ENCODE data around the gene SLC20A1. TPM values are rescaled to one million over a fixed set of nuclear protein-coding genes. Genes with fewer than 3 reads are reported as not detected.

The SLC20A1 gene
- polyA plus RNA-seq, 3 donors = 40.0 to 51.5 (median 49.1) TPM

DNA sequence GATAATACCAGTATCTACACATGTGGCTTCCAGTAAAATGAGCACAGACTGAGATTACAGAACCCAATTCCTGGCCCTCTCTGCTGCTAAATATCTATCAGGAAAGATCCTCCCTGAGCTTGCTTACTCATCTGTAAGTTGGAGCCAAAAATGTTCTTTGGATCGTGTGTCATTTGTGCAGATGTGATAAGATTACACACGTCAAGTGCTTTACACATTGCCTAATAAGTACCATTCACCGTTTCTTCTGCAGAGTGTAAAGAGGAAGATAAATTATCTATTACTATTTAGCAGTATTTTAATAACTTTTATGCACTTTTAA, 23.2 kb upstream of the SLC20A1 start:
- no peak for DNase-seq

DNA sequence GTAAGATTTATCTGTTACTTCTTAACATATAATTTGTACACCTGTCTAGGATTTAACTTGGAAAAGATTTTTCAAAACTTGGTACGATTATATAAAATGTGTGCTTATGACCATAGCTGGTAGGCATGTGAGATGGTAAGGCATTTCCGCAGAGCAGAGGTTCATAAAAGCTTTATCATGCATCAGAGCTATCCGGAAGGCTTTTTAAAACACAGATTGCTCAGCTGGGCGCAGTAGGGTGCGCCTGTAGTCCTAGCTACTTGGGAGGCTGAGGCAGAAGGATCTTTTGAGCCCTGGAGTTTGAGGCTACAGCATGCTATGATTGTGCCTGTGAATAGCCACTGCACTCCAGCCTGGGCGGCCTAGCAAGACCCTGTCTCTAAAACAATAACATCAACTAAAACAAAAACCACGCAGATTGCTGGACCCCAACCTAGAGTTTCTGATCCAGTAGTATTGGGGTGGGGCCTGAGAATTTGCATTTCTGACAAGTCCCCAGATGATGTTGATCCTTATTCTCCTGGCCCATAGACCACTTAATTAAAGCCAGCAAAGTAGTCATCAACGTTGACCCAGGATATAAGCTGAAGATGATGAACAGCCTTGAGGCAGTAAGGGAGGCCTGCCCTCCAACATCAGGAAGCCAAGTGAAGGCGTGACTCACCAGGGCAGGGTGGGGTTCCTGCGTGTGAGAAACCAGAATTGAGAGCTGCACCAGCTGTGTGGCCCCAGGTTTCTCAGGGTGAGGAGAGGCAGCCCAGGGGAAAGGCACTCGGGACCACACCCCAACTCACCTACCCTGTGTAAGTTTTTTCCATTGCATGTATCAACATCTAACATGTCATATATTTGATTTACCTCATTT, 21.6 kb upstream of the SLC20A1 start:
- no peak for DNase-seq

DNA sequence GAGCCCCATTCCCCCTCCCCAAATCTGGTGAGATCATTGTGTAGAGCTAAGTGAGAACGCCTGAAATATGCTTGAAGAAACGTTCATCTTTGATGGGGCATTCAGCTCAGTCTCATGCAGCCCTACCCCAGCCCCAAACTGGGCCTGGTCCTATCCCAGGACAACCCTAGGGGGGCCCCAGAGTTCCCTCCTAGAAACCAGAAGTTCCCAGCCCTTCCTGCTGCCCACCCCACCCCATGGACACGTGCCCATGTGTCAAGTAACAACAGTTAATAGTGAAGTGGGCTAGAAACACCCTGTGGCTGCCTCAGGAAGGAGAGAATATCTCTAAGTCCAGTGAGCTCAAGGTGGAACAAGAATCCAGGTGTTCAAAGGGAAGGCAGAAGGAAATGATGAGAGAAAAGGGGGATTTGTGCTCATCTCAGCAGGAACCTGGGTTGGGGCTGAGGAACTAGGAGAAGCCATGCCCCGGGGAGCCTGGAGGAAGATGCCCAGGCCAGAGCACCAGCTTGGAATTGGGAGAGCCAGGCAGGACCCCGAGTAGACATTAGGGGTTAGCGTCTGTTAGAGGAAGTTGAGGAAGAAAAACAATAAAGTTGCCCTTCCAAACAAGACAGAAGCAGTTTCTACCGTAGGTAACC, 20.1 kb upstream of the SLC20A1 start:
- no peak for DNase-seq

DNA sequence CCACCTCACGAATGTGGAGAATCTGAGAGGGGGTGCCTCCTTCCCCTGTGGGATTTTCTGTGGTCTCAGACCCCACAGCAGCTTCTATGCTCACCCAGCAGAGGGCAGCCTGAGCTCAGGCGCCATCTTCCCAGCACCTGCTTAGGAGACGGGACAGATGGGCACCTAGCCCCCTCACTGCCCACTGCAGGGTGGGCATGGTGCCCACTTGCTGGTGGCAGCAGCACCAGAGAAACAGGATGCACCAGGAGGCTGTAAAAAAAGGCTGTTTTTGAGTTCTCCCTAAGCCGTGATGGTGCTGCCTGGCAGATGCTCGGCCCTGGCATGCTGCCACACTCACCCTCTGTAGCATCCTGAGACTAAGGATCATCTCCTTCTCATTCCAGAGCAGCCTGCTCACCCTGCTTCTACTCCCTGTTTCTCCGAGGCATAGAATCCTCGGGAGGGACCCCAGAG, 19.1 kb upstream of the SLC20A1 start:
- DNase-seq = no peak

DNA sequence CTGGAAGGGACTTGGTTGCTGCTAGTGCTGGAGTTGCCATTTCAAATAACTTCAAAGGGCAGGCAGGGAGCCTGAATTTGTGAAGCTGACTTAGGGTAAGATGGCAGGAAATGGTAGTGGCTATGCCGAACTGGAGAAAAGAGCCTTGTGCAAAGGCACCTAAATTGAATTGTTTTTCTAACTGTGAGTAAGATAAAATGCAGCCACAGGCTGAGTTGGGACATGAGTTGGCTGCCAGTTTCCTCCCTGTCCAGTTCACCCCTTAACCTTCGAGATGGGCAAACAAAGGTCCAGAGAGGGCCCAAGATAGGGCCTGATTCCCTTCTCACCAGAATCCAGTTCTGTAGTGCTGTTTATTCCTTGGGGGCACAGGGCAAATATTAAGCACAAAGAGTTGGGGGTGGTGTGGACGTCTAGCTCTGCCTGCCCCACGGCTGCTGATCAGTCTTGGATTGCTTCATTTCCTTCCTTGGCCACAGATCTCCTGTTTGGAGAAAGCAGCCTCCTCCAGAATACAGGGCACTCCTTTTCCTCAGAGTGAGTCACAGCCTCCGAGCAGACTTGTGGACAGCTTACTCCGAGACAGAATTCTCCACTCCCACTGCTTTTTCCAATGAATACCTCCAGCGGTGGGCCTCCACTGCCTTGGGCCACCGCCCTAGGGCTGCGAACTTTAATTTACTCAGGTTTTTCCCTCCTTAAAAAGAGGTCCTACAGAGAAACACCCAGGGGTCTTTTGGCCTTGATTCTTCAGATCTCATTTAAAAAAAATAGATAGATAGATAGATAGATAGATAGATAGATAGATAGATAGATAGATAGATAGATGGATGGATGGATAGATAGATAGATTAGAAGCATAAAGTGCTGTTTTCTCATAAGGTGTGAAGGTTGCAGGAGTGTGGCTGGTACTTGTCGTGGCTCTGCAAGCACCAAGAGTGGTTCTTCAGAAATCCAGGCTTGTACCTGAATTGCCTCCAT, 18.4 kb upstream of the SLC20A1 start:
- no peak for DNase-seq

DNA sequence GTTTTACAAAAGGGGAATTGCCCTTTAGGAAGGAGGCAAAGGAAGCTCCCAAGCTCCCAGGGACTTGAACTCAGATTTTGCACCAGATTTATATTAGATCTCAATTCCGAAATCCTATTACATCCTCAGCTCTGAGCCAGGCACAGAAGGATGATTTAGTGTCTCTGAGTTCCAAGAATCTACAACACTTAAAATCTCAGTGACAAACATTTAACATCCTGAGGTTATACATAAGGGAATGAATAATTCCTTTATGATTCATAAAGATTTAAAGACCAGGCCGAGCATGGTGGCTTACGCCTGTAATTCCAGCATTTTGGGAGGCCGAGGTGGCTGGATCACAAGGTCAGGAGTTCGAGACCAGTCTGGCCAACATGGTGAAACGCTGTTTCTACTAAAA, 16.5 kb upstream of the SLC20A1 start:
- DNase-seq = no peak

DNA sequence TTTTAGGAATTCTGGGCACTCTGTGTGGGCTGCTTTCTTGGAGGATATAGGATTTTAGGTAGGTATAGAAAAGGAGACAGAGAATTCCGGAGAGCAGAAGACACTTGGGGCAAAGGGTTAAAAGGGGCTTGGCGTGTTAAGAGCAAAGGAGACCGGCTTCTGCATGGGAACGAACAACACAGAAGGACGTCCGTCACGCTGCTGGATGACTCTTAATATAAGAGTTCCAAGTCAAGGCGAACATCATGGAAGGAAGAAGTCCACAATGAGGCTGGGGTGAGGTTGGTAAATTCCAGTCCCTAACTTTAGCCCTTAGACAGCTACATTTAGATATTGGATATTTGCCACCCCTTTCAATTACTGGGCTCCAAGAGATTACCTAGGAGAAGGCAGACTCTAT, 15.9 kb upstream of the SLC20A1 start:
- DNase-seq = no peak

DNA sequence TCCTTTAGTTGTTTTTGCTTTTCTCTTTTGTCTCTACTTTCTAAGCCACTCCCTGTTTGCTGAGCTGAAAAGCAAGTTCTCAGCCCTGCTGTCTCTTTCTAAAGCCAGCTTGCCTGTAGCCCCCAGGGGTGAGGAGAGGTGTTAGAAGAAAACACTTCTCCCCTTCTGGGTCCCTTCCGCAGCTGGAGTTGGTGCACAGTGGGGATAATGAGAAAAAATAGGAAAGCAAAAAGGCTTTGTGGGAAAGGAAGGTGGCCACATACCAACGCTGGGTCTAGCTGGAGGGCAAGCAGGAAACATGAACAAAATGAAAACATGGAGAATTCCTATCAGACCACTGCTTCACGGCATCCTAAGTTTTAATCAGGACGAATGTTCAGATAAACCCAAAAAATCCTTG, 15.5 kb upstream of the SLC20A1 start:
- no peak for DNase-seq

DNA sequence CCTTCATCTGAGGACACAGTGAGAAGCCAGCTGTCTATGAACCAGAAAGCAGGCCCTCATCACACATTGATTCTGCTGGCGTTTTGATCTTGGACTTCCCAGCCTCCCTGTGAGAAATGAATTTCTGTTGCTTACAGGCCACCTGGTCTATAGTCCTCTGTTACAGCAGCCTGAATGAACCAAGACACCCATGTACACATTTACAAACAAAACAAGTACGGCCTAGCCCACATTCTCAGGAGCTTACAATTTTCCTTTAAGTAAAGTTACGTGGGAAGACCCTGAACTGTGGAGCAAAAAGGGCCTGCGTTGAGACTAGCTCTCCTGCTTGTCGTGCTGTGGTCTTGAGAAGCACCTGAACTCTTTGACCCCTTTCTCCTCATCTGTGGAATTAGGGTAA, 12.0 kb upstream of the SLC20A1 start:
- no peak for DNase-seq

DNA sequence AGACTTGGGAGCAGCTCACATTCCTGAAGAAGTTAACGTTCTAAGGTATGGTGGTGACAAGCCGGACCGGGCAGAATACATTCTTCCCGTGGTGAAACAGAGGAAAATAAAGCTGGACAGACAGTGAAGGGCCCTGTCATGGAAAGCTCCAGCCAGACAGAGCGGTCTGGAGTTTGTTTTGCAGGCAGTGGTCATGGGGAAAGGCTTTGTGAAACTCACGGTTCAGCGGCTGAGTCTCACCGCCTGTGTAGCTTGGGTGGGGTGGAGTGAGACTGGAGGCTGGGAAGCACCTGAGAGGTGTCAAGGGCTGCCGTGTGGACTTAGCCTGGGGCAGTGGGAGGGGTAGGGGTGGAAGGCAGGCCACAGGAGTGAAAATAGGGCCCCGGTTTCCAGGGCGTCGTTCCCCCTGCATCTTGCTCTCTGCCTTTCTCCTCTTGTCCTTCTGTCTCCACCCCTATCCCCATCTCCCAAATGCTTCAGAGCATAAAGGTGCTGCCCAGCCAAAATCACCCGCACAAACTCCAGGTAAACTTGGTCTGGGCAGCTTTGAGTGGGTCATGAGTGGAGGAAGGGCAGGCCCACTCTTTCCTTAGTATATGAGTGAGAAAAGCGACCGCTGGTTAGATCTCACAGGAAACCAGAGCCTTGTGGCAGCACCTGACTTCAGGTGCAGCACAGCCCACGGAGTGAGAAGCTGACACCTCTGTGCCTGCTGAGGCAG, 11.4 kb upstream of the SLC20A1 start:
- DNase-seq = no peak

DNA sequence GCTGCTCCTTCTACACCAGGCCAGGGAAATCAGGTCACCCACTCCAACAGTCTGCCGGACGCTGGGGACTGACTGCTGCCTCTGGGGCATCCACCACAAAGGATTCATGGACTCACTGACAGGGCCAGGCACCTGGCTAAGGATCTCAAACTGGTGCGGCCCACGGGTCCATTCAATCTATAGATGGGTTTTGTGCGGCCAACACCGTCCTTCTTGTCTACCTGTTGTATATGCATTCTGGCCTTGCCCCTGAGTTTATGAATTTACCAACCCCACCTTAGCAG, 10.9 kb upstream of the SLC20A1 start:
- DNase-seq = no peak

DNA sequence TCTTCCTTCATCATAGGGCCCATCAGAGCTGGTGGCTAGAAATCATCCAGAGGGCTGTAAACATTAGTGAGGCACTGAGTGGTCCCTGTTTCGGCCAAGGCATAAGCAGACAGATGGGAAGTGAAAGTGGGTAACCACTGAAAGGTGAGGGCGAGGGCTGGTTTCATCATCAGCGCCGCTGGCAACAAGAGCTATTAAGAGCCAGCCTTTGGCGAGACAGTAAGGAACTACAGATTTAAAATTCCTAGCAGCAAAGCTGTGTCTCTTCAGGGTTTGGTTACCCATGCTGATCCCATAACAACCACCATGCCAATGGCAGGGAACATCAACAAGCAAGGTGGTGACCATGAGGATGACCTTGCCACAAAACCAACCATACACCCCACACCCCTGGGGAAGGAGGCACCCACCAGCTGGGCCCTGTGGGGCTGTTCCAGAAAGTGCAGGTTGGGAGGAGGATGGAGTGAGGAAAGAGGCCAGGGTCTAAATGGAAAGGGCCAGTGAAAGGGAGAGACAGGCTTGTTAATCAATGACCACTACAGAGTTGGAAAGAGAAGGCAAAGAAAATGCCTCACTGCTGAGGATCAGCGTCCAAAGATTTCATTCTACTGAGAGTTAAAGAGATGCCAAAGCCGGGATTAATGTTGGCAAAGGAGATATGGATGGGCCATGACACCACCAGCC, 9.0 kb upstream of the SLC20A1 start:
- no peak for DNase-seq

DNA sequence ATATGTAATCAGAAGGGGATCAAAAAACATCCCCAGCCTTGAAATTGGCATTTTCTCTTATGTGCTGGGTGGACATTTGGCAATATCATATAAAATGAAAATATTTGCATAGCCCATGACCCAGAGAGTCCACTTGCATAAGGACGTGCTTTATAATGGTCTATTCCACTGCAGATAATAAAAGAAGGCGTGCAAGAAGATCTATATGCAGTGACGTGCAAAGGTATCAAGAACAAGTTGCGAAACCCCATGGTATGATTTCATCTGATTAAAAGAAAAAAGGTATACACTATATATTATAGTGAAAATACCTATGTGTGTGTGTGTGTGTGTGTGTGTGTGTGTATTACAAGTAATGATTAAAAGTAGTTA, 8.5 kb upstream of the SLC20A1 start:
- no peak for DNase-seq

DNA sequence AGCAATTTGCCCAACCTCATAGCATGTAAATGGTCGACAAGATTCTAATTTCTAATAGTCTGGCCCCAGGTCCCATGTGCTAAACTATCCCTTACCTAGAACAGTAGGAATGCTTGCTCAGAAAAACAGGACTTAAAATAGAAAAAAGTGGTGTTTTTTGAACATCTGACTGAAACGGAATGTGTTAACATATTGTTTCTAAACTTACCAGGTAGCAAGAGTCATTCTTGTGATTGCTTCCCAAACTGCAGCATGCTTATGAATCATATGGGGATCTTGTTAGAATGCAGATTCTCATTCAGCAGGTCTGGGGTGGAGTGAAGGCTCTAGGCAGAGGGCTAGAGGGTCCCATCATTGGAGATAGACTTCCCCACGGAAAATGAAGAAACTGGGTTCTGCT, 5.8 kb upstream of the SLC20A1 start:
- no peak for DNase-seq

DNA sequence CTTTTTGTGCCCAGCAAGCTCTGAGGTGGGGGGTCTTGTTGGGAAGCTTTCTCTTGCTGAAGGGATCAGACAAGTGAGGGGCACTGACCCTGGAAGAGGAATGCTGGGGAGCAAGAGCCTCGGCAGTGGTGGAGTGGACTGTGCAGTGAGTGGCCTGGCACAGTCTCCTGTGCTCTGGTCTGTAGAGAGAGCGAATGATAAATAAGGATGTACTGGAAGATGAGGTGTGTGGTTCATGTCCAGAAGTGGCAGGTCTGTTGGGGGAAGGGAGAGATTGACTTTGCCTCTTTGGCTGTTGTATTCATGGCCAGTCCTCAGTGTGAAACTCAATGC, 5.3 kb upstream of the SLC20A1 start:
- no peak for DNase-seq

DNA sequence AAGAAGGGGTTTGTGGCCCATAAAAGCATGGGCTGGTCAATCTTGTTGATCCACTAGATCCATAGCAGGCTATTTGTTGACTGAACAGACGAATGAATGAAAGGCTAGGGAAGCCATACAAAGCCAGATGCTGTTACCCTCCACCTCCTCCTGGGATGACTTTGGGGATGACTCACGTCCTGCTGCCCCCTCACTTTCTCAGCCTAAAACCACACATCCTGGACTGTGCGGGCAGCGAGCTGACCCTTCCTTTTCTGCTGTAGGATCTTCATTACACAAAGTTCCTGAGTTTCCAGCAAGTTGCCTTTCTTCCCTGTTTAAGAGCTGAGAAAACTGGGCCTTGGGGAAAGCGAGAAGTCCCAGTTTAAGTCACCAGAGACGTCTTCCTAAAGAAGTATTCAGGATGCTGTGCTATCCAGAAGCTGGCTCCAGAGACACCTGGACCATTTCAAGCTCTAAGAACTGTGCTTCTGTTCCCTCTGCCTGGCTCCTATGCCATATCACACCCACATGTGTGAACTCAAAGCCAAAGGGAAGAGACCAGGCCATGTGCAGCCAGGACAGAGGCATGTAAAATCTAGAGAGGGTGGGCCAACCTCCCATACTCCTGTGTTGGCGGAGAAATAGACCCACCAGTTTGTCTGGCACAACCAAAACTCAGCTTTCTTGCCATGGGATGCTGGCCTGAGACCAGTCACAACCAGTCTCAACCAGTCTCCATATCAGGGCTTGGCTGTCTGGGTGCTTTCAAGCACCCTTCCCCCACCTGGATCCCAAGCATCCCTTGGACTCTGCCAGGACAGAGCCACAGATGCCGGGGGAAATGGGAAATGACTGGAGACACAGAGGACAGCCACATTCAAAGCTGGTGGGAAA, 4.7 kb upstream of the SLC20A1 start:
- no peak for DNase-seq

DNA sequence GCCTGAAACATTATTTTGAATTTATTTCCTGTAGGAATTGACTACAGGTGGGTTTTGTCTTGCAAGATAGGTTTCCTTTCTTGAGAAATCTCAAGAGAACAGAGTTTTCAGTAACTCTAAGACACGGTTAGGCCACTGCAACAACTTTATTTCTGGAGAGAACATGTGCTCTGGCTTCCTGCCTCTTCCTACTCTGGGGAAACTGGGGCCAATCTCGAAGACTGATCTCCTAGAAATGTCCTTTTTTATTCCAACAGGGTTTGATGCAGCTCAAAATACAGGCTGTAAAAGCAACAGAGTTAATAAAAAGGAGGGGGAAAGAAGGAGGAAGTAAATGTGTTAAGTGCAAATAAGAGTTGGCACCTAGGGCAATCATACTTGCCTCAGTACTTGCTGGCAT, 4.0 kb upstream of the SLC20A1 start:
- no peak for DNase-seq

DNA sequence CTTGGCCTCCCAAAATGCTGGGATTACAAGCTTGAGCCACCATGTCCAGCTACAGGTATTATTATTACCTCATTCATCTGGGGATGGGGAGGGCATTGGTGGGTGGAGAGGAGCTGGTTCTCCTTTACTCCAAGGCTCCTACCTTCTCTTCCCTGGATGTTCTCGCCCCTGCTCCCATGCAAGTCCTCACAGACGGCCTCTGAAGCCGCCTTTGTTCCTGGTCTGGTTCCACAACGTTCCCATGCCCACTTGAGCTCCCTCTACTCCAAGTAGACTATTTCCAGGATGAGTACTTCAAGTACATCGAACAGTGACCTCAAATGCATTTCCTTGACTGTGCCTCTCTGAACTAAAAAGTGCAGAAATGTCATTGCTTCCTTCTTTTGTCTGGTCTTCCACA, 3.2 kb upstream of the SLC20A1 start:
- no peak for DNase-seq

DNA sequence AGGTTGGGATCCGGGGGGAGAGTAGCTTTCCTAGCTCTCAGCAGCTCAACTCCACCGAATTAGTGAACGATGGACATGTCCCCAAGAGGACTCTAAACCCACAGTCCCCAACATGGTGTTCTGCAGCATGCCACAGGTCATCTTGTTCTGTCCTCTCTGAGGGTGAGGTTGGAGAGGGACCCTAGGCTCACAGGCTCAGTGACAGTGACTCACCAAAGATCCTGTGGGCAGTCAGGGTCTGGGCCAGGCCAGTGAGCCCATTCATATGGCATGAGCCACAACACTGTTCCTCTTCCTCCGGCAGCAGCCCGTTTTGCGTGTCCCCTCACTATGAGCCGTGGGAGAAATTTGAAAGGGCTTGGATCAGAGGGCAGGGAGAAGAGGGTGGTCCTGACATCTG, 2.8 kb upstream of the SLC20A1 start:
- no peak for DNase-seq

DNA sequence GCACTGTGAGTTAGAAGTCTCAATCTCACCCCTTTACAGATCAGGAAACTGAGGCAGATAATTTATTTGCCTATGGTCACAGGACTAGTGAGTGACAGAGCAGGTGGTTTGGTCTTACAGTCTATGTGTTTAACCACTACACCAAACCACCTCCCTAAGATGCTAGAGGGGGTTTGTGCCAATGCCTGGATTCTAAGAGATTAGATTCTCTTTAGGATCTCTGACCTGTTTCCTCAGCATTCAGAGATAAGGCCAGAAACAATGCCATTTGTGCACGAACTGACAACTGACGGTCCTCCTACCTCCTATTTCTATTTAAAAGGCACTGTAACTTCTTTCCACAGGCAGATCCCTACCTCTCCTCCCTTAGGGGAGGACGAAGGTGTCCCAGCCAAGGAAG, 2.3 kb upstream of the SLC20A1 start:
- DNase-seq = no peak

Data from renal pelvis (tissue), 4 donors.